GM19372 (cell line): ENCODE results near the gene FGFR2.

ENCODE experiments used
- ATAC-seq: cut with Tn5 transposase; IDR thresholded peaks from one replicate; pipeline ENCODE4 v1.9.1; 2021; ENCODE audit warnings: mild to moderate bottlenecking, low read depth, moderate library complexity; ENCODE audit not compliant: unreplicated experiment

Gene FGFR2

DNA sequence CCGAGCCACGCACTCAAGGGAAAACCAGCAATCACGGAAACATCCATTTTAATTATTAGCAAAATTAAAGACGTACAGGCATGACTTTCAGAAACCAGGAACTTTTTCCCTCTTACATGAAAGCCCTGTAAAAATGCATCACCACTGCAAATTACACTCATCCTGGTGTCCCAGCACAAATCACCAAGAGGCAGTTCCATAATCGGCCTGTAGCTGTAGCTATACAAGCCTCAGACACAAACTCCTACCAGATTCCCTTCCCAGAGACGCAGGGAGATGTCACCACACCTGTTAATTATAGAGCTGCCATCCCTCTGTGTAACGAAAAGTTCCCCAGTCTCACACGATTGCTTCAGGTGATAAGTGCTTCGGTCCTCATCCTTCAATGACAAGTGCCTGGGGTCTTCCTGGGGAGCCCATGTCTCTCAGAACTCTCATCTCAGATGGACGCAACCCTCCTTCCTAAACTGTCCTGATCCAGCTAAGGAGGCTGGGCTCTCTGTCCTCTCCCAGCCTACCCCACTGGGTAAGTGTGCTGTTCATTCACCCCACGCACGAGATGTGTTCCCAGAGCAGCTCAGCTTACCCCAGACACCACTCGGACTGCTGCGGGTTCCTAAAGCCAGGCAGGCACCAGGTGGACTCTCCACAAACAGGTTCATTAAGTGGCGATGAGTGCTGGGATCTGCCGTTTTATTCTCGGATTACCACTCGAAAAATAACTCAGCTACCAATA, 5.9 kb downstream of the FGFR2 start:
- no peak for ATAC-seq

DNA sequence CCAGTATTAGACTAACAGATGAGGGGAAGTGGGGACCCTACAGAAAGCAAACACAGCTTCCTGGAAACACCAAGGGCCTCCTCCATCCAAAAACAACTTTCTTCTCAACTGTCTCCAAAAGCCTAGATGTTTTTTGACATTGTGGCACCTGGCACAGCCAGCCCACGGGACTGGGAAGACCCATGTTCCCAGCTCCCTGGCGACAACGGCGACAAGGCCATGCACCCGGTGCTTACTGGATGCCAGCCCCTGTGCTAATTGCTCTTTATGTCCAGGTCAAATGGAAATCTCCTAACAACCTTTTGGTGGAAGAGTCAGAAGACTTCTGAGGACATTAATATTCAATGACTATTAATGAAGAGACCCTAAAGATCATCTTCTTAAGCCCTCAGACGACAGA, 7.1 kb downstream of the FGFR2 start:
- no peak for ATAC-seq

DNA sequence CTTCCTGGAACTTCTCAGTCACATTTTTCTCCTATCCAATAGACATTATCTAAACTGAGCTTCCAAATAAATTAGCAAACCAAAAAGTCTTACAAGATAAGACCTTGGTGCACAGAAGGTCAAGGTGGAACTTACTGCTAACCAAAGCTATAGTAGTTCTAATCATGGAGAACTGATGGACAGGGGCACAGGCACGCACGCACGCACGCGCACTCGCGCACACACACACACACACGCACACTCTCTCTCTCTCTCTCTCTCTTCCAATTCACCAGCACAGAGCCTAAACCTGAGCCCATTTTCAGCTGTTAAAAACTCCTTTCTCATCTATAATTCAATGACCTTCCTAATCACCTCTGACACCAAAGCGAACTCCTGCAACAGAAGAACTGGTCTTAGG, 7.5 kb downstream of the FGFR2 start:
- no peak for ATAC-seq

DNA sequence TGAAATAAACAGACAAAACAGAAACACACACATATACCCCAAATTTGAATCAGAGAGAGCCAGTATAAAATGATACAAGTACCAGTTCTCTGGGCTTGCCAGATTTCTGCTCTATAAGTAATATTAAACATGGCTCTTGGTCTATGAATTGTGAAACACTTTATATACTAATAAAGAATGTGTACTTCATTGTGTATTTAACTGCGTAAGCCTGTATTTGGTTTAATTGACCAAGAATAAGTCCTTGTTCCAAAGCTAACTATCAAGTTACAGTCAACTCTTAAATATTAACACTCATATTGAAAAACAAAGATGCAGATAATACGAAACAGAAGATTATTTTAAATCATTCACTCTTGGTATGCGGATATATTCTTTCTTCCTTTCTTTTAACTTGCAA, 8.7 kb downstream of the FGFR2 start:
- ATAC-seq: no peak

DNA sequence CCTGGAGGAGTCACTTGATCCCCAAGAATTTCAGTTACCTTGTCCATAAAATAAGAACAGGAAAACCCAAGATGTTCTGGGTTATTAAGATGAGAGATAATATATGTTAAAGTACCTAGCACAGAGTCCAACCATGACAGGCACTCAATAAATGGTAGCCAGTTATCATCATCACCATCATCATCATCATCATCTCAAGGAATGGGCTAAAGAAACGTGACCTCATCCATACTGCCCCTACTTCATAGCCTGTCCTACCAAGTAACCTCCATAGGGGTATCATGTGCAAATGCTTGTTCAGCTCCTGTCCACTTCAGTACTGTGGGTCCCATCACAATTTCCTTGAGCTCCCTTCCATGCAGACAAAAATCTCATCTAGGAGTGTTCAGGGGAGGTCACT, 14.4 kb downstream of the FGFR2 start:
- ATAC-seq: no peak

DNA sequence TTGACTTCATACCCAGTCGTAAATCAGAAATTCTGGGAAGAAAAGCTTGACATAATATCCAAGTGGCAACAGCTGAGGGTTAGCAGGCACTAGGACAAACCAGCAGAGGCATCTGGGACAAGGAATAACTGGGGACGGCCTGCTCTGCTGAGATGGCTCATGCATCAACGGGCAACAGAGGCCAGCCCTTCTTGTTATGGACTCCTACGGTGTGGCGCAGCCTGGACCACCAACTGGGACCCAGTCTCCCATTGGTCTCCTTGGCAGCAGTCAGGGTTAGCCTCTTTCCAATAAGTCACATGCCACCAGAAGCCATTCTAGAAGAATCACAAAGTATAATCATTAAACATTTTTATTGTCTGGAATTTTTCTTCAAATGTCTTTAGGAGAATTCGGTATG, 15.0 kb downstream of the FGFR2 start:
- ATAC-seq: no peak

DNA sequence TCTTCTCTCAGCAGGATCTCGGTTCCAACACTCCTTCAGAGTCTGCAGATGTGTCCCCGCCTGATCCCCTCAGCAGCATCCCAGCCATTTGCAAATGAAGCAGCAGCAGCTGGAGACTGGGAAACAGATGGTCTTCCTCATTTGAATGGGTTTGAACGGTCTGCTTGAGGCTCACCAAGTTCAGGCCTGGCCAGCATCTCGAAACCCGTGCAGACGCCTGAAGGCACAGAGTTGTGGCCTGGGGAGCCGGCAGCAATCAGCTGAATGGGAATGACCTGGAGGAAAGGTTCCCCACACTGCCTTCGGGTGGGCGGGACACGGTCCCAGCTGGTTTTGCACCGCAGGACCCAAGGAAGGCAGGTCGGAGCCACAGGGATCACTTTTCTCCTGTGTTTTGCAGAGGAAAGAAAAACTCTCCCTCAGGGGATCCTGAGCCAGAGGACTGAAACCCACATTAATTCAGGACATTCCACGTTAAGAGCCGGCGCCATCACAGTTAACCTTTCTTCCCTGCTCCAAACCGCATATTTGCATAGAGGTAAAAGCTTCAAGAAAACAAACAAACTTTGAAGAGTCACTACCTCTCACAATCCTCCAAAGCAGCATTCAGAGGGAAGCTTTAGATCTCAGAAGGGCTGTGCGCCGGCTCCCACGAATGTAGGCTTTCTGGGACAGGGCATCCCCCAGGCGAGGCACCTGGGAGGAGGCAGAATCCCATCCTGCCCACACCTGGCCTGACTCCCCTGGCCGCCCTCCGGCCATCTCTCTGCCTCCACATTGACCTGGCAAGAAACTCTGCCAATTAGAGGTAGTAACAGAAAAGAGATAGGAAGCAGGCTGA, 17.7 kb downstream of the FGFR2 start:
- ATAC-seq: no peak

DNA sequence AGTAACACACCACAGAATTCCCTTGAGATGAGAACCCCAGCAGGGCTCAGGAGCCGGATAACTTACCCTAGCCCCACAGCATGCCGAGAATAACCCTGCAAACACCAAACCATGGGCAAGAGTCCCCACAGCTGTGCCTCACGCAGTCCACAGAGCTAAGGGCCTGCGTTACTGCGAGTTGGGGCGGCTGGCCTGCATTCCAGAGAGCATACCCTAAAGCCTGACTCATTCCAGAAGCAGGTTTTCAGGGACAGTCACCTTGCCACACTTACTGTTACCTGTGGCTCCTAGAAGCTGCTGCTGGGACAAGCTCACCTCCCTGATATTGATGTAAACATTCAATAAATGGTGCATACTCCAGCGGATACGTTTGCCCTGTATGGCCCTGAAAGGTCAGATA, 18.6 kb downstream of the FGFR2 start:
- ATAC-seq: no peak

DNA sequence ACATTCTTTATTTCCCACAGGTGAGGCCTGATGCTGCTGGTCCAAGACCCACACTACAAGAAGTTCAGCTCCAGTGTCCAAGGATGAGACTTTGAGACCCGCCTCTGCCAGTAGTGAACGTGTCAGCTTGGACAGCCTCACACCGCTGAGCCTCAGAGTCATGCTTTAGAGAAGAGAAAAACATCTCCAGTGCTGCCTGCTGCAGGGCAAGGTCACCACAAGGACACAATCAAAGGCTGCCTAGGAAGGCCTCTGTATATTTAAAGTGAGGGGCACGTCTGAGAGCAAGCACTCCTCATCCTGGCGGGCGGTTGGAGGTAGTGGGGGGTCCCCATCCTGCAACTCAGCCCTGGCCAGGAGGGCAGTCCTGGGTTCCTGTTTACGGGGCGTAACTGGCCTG, 19.3 kb downstream of the FGFR2 start:
- ATAC-seq: no peak

DNA sequence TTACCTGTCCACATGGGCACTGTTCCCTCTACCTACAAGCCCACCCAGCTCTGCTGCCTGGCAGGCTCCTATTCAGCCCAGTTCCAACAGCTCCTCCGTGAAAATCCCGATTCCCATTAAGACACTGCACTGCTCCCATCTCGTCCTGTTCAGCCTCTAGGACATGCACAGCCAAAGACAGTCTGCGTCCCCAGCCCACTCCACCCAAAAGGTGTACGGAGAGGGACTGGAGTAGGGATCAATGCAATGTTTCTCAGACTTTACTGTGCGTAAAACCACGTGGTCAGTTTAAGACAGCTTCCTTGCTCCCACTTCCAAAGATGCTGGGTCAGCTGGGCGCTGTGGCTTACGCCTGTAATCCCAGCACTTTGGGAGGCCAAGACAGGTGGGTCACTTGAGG, 19.9 kb downstream of the FGFR2 start:
- ATAC-seq: no peak

DNA sequence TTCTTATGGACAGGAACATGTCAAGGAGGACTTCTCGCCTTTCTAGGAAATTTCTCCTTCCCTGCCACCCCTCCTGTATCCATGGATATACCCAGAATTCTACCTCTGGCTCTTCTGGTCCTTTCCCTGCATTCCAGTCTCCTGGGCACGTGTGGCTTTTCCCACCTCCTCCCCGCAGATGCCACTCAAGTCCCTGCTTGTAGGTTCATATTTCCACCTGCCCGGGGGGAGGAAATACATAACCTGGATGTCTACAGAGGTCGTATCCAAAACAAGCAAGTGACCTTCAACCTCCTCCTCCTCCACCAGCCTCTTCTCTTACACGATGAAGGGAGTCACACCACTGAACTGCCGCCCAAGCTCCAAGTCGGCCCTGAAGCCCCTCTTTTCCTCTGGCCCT, 20.7 kb downstream of the FGFR2 start:
- no peak for ATAC-seq

DNA sequence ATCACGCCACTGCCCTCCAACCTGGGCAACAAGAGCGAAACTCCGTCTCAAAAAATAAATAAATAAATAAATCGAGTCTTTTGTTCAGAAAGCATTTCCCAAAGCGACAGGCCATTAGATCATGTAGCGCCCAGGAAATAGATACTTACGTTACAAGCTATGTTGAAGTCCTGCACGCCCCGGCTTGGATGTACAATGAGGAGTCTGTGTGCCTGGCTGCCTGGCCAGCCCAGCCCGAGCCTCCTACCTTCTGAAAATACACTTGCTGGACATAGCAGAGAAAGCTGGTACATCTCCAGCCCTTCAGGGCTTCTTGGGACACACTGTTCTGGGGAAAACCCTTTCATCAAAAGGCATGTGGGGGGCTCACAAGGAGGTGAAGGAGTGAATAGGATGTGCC, 22.1 kb downstream of the FGFR2 start:
- ATAC-seq: no peak

DNA sequence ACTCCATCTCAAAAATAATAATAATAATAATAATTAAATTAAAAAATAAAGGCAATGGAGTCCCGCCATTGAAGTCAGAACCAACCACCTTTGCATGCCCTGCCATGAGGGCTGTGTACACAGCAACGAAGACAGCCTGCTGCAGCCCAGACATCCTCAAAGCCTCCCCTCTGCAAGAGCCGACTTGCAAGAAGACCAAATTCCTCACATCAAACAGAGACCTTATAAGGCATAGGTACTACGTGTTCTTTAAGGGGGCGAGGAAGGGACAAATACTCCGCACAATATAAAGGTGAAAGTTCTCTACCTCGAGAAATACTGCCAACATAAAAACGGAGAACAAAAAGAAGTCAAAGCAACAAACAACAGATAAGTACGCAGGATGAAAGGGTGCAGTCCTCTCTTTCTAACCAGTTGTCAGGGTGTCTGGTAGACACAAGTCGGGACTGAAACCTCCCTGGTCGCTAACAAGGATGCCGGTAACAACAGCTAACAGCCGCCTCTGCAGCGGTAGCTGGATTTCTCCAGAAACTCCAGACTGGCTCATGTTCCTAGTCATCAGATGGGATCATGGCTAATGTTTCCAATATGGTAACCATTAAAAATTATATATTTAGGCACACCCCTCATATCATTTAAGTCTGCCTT, 23.6 kb downstream of the FGFR2 start:
- no peak for ATAC-seq

DNA sequence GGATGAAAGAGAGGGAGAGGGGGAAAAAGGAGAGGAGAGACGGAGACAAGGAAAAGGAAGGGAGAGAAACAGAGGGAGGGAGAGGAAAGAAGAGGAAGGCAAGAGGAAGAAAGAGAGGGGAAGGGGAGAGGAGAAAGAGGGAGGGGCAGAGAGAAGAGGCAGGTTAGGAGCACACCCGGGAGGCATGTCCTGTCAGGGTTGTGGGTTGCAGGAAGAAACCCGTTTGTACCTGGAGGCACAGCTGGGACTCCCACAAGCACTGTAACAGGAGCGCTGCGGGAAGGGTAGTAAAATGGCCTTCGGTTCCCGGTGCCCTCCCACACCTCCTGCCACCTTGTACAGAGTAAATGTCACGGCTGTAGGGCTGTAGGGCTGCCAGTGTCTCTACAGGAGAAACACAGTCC, 24.7 kb downstream of the FGFR2 start:
- no peak for ATAC-seq

DNA sequence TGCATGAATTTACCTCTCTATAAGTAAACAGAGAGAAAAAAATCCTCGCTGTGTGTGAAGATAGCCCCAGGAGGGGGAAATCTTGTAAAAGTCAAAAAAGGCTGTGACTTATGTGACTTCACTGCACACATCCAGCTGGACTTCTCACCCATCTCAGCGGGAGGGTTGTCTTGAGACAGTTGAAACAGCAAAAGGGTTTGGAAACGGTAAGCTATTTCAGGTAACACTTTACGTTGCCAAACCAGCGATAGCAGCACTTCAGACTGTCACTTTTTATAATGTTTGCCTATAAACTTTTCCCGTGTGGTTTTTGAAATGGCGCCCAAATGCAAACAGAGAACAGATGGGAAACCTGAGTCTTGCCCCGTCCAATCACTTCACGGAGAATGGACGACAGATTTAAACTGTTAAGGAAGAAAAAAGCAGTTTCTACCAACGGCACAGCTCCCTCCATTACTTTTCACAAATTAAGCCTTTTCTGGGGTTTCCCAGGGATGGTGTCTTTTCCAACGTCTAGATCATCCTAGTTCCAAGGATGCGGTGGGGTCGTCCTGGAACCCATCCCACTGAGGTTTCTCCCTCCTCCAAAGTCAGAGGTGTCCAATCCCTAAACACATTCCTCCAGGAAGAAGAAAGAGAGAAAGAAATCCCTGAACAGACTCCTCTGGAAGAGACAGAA, 25.2 kb downstream of the FGFR2 start:
- no peak for ATAC-seq

DNA sequence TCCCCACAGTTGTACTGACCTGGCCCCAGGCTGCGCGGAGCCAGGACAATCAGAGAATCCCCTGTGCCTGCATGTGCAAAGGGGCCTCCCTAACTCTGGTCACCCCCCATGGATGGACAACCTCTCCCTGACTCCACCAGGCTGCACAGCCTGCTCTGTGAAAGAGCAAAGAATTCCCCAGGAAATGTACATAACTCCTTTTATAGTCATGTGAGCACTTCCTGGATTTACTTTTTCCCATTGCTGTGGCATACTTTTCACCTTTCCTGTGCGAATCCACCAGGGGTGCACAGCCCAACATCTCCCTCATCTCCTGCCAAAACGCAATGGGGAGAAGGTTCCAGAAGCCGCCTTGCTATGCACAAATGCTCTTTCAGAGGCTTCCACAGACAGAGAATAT, 27.9 kb downstream of the FGFR2 start:
- no peak for ATAC-seq

DNA sequence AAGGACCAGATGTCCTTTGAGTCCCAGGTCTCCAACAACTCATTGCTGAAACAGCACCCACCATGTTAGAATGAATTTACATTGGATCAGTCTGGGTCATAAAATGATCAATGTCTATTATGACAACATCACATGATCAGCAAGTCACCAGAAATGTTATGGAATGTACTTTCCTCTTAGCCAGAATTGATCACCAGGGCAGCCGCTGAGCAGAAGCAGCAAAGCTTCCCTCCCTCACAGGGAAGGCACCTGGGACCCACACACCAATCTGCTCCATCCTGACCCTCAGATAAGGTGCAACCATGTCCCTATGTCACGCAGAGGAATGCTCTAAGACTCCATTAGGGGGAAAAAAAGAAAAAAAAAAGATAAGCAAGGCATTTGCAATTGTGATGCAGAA, 30.0 kb downstream of the FGFR2 start:
- ATAC-seq: no peak

DNA sequence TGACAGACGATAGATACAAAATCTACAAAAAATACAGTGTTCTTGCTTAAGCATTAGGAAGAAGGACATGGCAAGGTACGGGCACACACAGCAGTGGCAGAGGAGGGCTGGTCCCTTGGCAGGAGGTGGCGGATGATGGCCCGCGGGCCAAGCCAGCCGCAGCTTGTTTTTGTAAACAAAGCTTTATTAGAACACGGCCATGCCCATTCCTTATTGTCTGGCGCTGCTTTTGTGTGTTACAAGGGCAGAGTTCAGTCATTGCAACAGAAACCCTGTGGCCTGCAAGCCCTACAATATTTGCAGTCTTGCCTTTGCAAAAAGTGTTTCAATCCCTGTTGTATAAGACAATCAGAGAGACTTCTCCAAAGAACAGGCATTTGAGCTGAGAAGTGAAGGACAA, 30.7 kb downstream of the FGFR2 start:
- ATAC-seq: no peak

DNA sequence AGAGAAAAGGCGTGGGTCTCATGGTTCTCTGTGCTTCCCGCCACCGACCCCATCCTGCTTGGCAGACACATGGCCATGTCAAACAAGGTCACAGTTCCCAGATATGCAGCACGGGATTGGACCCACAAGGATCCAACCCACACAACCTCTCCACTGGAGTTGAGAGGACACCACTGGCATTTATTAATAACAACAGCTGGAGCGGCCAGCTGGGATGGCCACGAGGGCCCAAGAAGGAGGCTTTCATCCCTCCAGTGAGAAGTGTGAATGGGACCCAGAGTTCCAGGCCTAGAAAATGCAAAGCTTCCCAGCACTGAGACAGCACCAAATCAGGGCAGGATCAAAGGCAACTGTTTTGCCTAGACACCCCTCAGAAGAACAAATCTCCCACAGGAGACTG, 31.5 kb downstream of the FGFR2 start:
- no peak for ATAC-seq

DNA sequence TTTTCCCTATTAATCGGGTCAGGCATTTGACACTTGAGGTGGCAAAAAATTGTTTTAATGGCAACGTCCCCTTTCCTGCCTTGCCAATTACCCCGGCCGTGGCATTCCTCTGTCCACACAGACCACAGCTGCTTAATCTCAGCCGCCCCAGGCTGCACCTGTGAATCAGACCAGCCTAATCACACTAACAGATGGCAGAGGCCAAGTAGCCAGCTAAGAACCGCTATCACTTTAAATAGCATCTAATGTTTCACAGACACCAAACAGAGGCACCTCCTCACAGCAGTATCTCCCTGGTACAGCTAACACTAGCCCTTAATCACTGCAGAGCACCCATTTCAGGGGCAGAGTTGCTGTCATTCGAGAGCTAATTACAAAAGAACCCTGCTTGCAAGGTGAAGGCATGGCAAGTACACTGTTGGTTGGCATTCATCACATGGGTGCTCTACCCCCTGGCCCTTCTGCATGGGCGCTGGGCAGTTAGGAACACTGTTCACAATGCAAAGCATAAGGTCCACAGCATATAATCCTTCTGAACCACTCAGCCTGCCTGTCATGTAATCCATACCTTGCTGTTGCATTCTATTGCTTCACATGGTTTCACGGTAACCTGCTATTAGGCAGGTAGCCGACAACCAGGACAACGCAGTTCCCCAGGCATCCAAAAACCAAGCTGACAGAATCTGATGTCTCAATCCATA, 38.8 kb downstream of the FGFR2 start:
- no peak for ATAC-seq
